PC-3 (cell line): ENCODE results near the gene ST6GALNAC3. TPM values are rescaled to one million over a fixed set of nuclear protein-coding genes. Genes with fewer than 3 reads are reported as not detected.

Source experiments
- ATAC-seq: fragments of 200-7000 bp; cut with Tn5 transposase; 2 replicates; pipeline ENCODE4 v1.9.1; 2020; ENCODE audit warnings: mild to moderate bottlenecking, moderate library complexity
- BruUV-seq: library from RNA; stranded (reverse); fragments of 400-500 nt; replicated peaks from 2 replicates; lab custom pipeline; 2021; lab: Mats Ljungman, UMichigan
- CTCF ChIA-PET: fragments of 300-600 bp; sonication (Branson Sonifier 250); formaldehyde crosslinking; loops from one replicate; lab custom pipeline; 2022; ENCODE audit warnings: antibody characterized with exemption; lab: Charles Lee
- POLR2A ChIA-PET: fragments of 300-600 bp; sonication (Branson Sonifier 250); formaldehyde crosslinking; loops from one replicate; lab custom pipeline; 2022; ENCODE audit warnings: antibody characterized with exemption; ENCODE audit not compliant: unreplicated experiment; lab: Charles Lee
- DNase-seq: peaks from one replicate; pipeline ENCODE4 v3.0.0-alpha.2; 2015
- H2AFZ ChIP-seq: fragments of 300-600 bp; sonication (generic); 2 replicates; pipeline ENCODE4 v1.6.0; 2016; ENCODE audit warnings: antibody characterized with exemption, low read length
- H3F3A ChIP-seq: fragments of 300-600 bp; sonication (generic); one replicate; pipeline ENCODE4 v1.6.0; 2017; ENCODE audit warnings: antibody characterized with exemption, low read length, control low read depth, mild to moderate bottlenecking; ENCODE audit not compliant: unreplicated experiment
- H3K27ac ChIP-seq: fragments of 300-600 bp; sonication (generic); 2 replicates; pipeline ENCODE4 v1.5.1; 2016; ENCODE audit warnings: mild to moderate bottlenecking, low read length
- H3K27me3 ChIP-seq: fragments of 300-600 bp; sonication (generic); 2 replicates; pipeline ENCODE4 v1.6.1; 2016; ENCODE audit warnings: low read length, mixed read lengths
- H3K36me3 ChIP-seq: fragments of 300-600 bp; sonication (generic); 2 replicates; pipeline ENCODE4 v1.6.1; 2016; ENCODE audit warnings: low read depth, mixed run types, low read length, mixed read lengths
- H3K4me1 ChIP-seq: fragments of 300-600 bp; sonication (generic); 2 replicates; pipeline ENCODE4 v1.5.1; 2016; ENCODE audit warnings: low read length; ENCODE audit not compliant: insufficient read depth
- H3K4me2 ChIP-seq: fragments of 300-600 bp; sonication (generic); 2 replicates; pipeline ENCODE4 v1.6.0; 2016; ENCODE audit warnings: low read length
- H3K4me3 ChIP-seq: fragments of 300-600 bp; sonication (generic); 2 replicates; pipeline ENCODE4 v1.5.1; 2016; ENCODE audit warnings: mild to moderate bottlenecking, low read length, mixed read lengths
- H3K79me2 ChIP-seq: fragments of 300-600 bp; sonication (generic); 2 replicates; pipeline ENCODE4 v1.6.1; 2017; ENCODE audit warnings: low read length, mixed read lengths
- H3K9ac ChIP-seq: fragments of 300-600 bp; sonication (generic); 2 replicates; pipeline ENCODE4 v1.6.0; 2016; ENCODE audit warnings: mild to moderate bottlenecking, low read length
- H3K9me2 ChIP-seq: fragments of 300-600 bp; sonication (generic); replicated peaks from 2 replicates; pipeline ENCODE4 v1.6.1; 2016; ENCODE audit warnings: mixed run types, low read length, mixed read lengths
- H3K9me3 ChIP-seq: fragments of 300-600 bp; sonication (generic); 2 replicates; pipeline ENCODE4 v1.6.1; 2016; ENCODE audit warnings: low read length, mixed read lengths
- H4K20me1 ChIP-seq: fragments of 300-600 bp; sonication (generic); 2 replicates; pipeline ENCODE4 v1.6.1; 2016; ENCODE audit warnings: low read length, mixed read lengths
- CTCF ChIP-seq: fragments of 300-600 bp; sonication (generic); conservative IDR thresholded peaks from 2 replicates; pipeline ENCODE4 v1.5.1; 2017; ENCODE audit warnings: antibody characterized with exemption, low read depth, mild to moderate bottlenecking, low read length
- EZH2 ChIP-seq: fragments of 300-600 bp; sonication (generic); IDR thresholded peaks from one replicate; pipeline ENCODE4 v1.6.1; 2017; ENCODE audit warnings: antibody characterized with exemption, mild to moderate bottlenecking, low read length; ENCODE audit not compliant: unreplicated experiment
- EZH2phosphoT487 ChIP-seq: fragments of 300-600 bp; sonication (generic); IDR thresholded peaks from 2 replicates; pipeline ENCODE4 v1.6.1; 2018; ENCODE audit warnings: mild to moderate bottlenecking, antibody characterized with exemption, low read length, borderline replicate concordance
- intact Hi-C: fragments of 100-400 bp; cut with micrococcal nuclease; formaldehyde crosslinking; loops from 2 replicates; pipeline ENCODE4 v1.9.0; 2023
- total RNA-seq: library from RNA; depleted of rRNA; stranded (reverse); fragments of >200 nt; gene quantifications from 2 replicates; pipeline ENCODE4 v1.2.3, GENCODE V29; 2014

Gene ST6GALNAC3
- total RNA-seq, 1 experiment from 2014 or later = not detected

GRCh38 chr1:76138217-76138616 lies 63.7 kb downstream of the ST6GALNAC3 start:
- no peak for DNase-seq
- H3F3A ChIP-seq = no peaks in the 10 kb centered on the region
- no peaks in the 10 kb centered on the region for H4K20me1 ChIP-seq
- H3K9me3 ChIP-seq = no peaks in the 10 kb centered on the region
- ATAC-seq = no peak
- ChIA-PET POLR2A (no interaction called here), CTCF (no interaction called here)
- no peak overlapping the region for H2AFZ ChIP-seq
- BruUV-seq = no TSS peak
- H3K9ac ChIP-seq = no peak overlapping the region
- no peak overlapping the region for H3K4me3 ChIP-seq
- no peak overlapping the region for H3K27ac ChIP-seq
- no peaks in the 10 kb centered on the region for H3K36me3 ChIP-seq
- no peaks in the 10 kb centered on the region for H3K79me2 ChIP-seq
- no peaks in the 10 kb centered on the region for H3K9me2 ChIP-seq
- intact Hi-C loops = no loop called here
- peaks cover 54% of the 10 kb centered on the region for H3K27me3 ChIP-seq
- TF ChIP-seq CTCF = no peak
- TF ChIP-seq EZH2 = no peak
- no peak for TF ChIP-seq EZH2phosphoT487
- H3K4me2 ChIP-seq = no peak overlapping the region
- no peaks in the 10 kb centered on the region for H3K4me1 ChIP-seq

DNA sequence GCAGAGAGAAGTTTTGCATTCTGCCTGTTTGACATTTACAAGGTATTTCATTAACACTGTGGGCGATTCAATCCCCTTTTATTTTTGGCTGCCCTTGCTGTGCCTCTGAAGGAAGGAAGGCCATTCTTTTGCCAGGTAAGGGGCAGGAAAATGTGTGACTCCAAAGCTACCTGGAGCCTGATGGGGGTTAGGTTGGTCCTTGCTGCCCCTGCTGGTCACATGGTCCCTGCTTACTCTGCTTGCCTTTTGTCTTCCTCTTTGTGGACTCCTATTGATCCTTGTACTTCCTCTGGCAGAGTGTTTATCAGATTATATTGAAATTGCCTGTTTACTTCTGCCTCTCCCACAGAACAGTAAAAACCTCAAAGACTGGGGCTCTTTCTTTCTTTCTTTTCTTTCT lies 65.7 kb downstream of the ST6GALNAC3 start:
- Histone ChIP-seq H3K36me3 (no peaks in the 10 kb centered on the region), H3K9me3 (no peaks in the 10 kb centered on the region), H3K9me2 (no peaks in the 10 kb centered on the region), H4K20me1 (no peaks in the 10 kb centered on the region), H3K79me2 (no peaks in the 10 kb centered on the region), H3K27ac (no peak overlapping the region), H3F3A (no peaks in the 10 kb centered on the region), H3K9ac (no peak overlapping the region), H3K4me1 (no peaks in the 10 kb centered on the region), H3K4me2 (no peak overlapping the region), H3K4me3 (no peak overlapping the region), H2AFZ (no peak overlapping the region), H3K27me3 (peaks cover 61% of the 10 kb centered on the region)
- DNase-seq = no peak
- intact Hi-C loops = no loop called here
- CTCF ChIA-PET = no interaction called here
- TF ChIP-seq CTCF (peak; percentile 25; the same call in 1 of the 2 replicates), EZH2 (no peak)
- no peak for ATAC-seq
- POLR2A ChIA-PET = no interaction called here
- BruUV-seq = no TSS peak

- CTCF ChIA-PET = no interaction called here
- intact Hi-C loops = no loop called here
Observed at GRCh38 chr1:76141929-76142328, 67.4 kb downstream of the ST6GALNAC3 start.

More at GRCh38 chr1:76141929-76142328, 67.4 kb downstream of the ST6GALNAC3 start:
- Histone ChIP-seq H3K4me1 (no peaks in the 10 kb centered on the region), H3K4me2 (no peak overlapping the region), H3K9me2 (no peaks in the 10 kb centered on the region), H3K27me3 (peaks cover 56% of the 10 kb centered on the region), H3K4me3 (no peak overlapping the region), H3K9ac (no peak overlapping the region), H2AFZ (no peak overlapping the region), H3F3A (no peaks in the 10 kb centered on the region), H3K36me3 (no peaks in the 10 kb centered on the region), H3K27ac (no peak overlapping the region), H4K20me1 (no peaks in the 10 kb centered on the region), H3K9me3 (no peaks in the 10 kb centered on the region), H3K79me2 (no peaks in the 10 kb centered on the region)
- TF ChIP-seq CTCF = no peak
- no TSS peak for BruUV-seq
- POLR2A ChIA-PET = no interaction called here
- no peak for DNase-seq
- no peak for ATAC-seq
